ENCODE measurements around the gene PRM1.
"Not testable (repeated sequence)": the region's sequence is repeated elsewhere in the genome, so short reads cannot be mapped to it uniquely, and the experiment has no call there.

The PRM1 gene

DNA sequence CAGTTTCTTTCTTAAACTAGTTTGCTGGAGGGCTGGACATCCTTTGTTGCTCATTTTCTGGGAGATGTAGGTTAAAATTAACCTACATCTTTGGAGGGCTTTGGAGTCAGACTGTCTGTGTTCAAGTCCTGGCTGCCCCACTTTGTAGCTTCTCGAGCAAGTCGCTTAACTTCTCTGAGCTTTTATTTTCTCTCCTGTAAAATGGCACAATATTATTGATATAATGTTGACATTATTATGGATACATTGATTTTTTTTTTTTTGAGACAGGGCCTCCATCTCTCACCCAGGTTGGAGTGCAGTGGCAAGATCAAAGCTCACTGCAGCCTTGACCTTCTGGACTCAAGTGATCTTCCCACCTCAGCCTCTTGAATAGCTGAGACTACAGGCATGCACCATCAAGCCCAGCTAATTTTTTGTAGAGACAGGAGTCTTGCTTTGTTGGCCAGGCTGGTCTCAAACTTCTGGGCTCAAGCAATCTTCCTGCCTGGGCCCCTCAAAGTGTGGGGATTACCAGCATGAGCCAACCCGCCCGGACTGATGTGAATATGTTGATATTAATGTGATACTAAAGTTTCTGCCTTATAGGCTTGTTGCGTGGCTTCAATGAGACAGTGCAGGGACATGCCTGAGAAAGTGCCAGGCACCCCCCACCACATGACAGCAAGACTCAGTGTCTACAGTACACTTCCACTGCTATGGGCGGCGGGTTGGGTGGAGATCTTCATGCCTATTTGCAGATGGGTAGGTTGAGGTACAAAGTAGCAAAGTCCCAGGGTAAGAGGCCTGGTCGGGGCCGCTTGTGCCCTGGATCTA, 32.6 kb upstream of the PRM1 start:
- no peak for DNase-seq

DNA sequence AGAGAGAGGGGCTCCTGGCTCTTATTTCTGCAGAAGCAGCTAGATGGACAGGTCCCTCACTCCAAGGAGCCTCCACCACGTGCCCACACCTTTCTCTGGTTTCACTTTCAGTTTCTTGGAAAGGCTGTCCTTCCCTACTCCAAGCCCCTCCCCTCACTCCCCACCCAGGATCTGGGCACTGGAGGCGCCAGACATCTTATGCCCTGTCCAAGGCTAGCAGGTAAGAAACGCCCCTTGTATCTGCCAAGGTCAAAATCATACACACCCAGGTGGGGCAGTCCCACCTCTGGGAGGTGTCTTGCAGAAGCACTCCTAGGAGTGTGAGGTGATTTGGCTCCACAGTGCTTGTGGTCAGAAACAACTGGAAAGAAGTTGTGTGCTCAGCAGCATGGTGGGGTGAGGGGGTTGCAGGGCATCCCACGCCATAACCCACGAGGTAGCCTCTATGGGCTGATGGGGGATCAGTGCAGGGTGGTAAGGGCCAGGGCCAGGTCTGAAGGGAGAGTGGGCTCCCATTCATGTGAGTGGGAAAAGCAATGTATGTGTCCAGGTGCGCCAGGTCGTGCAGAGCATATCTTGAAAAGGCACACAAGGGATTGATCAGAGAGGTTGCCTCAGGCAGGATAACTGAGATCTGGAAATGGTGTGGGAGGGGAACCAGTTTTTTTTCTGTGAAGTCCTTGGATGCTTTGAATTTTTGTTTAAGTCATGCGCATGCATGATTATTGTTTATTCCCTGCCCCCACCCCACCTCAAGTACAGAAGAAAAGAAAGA, 31.8 kb upstream of the PRM1 start:
- DNase-seq: no peak

GRCh38 chr16:11310997-11311561, 29.9 kb upstream of the PRM1 start:
- DNase-seq: peak; percentile 29 to 50 (median 44)

- no peak for DNase-seq
Measured at GRCh38 chr16:11310634-11310977, 29.5 kb upstream of the PRM1 start.

DNA sequence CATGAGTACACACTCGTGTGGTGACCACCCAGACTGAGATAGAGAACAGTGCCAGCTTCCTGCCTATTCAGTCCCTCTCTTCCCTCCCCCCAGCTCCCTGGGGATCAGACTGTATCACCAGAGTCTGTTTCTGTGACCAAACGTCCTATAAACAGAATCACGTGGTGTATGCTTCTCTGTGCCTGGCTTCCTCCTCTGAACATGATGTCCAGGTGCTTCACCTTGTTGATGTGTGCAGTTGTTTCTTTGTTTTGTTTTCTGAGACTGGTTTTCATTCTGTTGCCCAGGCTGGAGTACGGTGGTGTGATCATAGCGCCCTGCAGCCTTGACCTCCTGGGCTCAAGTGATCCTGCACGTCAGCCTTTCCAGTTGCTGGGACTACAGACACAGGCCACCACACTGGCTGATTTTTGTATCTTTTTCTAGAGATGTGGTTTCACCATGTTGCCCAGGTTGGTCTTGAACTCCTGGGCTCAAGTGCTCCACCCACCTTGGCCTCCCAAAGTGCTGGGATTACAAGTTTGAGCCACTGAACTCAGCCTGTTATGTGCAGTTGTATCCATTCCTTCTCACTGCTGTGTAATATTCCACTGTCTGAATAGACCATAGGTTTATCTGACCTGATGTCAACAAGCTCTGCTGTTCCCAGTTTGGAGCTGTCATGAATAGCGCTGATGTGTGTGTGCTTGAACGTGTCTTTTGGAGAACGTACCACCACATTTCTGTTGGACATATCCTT, 28.9 kb upstream of the PRM1 start:
- DNase-seq: peak in 1 of 4 experiments; percentile 33

DNA sequence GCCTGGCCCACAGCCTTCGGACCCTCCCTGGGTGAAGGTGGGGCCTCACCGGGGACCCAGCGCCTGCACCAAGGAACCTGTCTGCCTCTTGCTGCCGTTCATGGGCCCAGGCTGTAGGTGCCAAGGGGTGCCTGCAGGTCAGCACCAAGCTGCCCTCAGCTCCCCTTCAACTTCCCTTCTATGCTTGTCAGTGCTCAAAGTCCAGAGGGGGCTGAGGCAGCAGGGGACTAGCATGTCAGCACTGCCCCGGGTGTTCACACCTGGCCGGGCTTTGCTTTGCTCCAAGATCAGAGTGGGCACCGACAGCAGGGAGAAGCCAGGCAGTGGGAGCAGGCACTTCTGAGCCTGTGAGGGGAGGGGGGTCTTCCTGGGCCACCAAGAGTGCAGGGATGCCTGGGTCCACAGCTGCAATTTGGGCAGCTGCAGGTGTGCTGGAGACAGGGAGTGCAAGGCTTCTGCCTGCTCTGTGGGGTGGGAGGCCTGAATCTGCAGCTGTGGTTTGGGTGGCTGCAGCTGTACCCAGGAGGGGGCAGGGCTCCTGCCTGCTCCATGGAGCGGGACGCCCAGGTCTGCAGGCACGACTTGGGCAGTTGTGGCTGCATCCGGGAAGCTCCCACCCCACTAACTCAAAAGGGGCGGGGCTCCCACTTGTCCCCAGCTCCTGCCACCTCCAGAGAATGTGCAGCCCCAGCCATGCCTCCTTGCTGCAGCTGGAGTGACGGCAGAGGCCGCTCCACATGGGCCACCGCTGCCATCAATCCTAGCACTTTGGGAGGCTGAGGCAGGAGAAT, 27.6 kb upstream of the PRM1 start:
- no peak for DNase-seq

DNA sequence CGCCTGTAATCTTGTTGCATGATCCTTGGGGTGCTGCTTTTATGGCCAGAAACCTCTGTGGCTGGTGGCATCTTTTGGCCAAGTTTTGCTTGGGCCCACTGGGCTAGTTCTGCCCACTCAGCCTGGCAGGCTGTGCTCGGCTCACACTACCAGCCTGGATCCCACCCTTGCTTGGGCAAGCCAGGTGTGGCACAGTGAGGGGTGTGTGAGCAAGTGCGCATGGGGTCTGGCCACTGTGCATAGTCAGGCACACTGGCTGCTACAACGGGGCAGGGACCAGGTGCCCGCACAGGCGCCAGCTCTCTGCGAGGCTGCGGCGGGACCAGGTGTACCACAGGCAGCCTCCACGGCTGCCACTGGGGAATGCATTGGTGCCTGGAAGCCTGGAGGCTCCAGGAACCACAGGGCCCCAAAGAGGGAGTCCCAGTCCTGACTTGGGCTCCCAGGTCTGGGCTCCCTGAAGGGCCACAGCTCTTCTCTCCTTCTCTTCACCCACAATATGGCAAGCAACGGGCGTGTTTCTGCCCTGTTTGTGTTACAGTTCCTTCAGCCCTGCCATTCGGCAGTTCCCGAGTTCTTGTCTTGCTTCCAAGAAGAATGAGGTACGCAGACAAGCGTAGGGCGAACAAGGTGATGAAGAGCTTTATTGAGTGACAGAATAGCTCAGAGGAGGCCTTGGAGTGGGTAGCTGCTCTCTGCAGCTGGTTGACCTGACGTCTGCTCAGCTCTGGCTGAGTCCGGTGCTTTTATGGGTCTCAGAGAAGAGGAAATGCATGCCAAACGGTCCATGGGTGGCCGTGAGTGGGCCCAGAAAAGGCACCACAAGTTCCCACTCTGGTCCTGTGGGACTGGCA, 26.7 kb upstream of the PRM1 start:
- peak in 2 of 4 experiments; percentile 17 to 31 for DNase-seq

- DNase-seq: peak in 3 of 4 experiments; percentile 34 to 51 (median 41)
Measured at GRCh38 chr16:11306997-11307638, 26.0 kb upstream of the PRM1 start.

GRCh38 chr16:11306381-11306780, 25.3 kb upstream of the PRM1 start:
- no peak for DNase-seq

- no peak for DNase-seq
Measured at GRCh38 chr16:11303405-11304138, 22.4 kb upstream of the PRM1 start.

DNA sequence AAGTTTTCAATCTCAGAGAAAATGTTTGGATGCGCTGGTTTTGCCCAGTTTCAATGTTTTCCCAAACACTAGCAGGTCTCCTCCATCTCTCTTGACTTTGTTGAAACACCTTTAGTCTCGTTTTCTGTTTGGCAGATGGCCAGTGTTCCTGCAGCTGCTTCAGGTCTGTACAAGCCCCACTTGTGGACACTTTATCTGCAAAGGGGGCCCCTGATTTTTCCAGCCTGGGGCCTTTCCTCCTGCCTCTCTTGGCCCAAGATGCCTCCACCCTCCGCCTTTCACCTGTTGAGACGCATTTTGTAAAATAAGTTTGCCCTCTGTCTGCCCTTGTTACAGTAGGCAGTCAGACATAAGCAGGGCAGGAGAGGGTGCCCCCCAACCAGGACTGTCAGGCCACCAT, 21.8 kb upstream of the PRM1 start:
- no peak for DNase-seq

DNA sequence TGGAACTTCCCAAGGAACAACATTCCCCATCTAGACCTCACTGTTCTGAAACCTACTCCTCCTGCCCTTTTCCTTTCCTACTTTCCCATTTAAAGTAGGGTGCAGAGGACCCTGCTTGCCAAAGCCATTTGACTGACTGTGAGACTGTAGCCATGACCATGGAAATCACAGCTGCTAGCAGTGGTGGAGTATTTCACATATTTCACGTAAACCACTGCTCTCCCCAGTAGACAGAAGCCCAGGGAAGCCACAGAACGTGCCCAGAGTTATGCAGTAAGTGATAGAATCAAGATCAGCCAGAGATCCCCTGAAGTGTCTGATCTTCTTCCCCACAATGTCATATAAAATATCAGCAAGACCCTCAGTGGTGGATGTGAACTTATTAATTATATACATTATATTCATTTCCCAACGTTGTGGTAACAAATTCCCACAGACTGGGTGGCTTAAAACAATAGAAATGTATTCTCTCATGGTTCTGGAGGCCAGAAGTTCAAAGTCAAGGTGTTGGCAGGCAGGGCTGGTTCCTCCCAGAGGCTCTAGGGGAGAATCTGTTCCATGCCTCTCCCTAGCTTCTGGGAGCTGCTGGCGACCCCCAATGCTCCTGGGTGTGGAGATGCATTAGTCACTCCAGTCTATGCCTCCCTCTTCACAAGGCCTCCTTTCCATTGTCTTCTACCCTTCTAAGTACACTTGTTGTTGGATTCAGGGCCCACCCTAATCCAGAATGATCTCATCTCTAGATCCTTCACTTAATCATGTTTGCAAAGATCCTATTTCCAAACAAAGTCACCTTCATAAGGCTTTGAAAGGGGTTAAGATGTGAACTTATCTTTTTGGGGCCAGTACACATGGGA, 20.7 kb upstream of the PRM1 start:
- DNase-seq: no peak

GRCh38 chr16:11300560-11300892, 19.4 kb upstream of the PRM1 start:
- no peak for DNase-seq

- no peak for DNase-seq
Measured at GRCh38 chr16:11299865-11300559, 18.9 kb upstream of the PRM1 start.

- DNase-seq: not testable (repeated sequence)
Measured at GRCh38 chr16:11298950-11299547, 17.9 kb upstream of the PRM1 start.

DNA sequence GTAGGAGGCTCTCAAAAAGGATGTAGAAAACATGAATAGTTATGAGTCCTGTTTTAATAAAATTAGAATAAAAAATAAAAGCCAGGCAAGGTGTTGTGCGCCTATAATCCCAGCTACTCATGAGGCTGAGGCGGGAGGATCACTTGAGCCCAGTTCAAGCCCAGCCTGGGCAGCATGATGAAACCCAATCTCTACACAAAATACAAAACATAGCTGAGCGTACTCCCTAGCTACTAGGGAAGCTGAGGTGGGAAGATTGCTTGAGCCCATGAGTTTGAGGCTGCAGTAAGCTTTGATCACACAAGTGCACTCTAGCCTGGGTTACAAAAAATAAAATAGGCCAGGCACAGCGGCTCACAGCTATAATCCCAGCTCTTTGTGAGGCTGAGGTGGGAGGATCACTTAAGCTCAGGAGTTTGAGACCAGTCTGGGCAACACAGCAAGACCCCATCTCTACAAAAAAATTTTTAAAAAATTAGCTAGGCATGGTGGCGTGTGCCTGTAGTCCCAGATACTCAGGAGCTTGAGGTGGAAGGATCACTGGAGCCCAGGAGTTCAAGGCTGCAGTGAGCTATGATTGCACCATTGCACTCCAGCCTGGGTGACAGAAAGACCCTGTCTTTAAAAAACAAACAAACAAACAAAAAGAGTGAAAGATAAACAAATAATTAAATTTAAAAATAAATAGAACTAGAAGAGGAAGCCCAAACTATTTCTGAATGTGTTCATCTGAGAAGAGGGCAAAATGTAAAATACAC, 17.2 kb upstream of the PRM1 start:
- DNase-seq: no peak

DNA sequence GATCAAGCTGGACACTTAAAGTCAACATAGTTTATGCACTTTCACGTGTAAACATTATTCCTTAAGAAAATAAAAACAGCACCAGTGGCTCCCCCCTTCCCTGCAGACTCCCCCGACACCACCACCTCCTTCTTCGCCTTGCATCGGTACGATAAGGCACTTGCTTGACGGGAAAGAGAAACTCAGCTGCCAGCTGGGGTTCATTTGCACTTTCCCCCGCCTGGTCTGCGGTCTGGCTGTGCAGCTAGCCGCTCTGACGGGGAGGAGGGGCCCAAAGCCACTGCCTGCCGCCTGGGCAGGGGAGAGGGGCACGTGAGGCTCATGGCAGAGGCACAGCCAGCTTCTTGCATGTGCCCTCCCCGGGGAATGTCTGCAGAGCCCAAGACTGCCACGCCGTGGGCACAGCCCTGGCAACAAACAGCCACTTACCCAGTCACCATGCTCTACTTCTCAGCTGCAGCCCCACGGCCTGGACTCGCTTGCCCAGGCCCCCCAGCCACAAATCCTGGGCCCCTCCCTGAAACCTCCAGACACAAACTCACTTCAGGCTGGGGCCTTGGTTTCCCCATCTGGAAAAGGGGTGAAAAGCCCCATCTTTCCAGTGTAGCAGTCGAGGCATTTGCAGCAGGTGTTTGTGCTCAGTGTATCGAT, 16.5 kb upstream of the PRM1 start:
- peak; percentile 68 to 88 (median 78) for DNase-seq

All from suppressor macrophage (primary cell).